ENCODE results near the gene FAM177B.

- TF ChIP-seq PATZ1 (CRISPR knock-in tag; IDR thresholded peaks at IDR 0.05; ENCODE audit: borderline replicate concordance), result no peak
- TF ChIP-seq CREB5 (CRISPR knock-in tag; IDR thresholded peaks at IDR 0.05; ENCODE audit: low read depth), result no peak
- TF ChIP-seq BACH2 (CRISPR knock-in tag; IDR thresholded peaks at IDR 0.05; ENCODE audit: borderline replicate concordance), result no peak
- TF ChIP-seq ISL1 (CRISPR knock-in tag; IDR thresholded peaks at IDR 0.05), result no peak
- TF ChIP-seq ZC3H10 (CRISPR knock-in tag; IDR thresholded peaks at IDR 0.05), result no peak
- TF ChIP-seq ESRRG (CRISPR knock-in tag; IDR thresholded peaks at IDR 0.05), result no peak
- TF ChIP-seq OSR1 (CRISPR knock-in tag; IDR thresholded peaks at IDR 0.05), result no peak
- no peak for TF ChIP-seq TOX (CRISPR knock-in tag; IDR thresholded peaks at IDR 0.05; ENCODE audit: borderline replicate concordance)
- TF ChIP-seq TSHZ2 (CRISPR knock-in tag; IDR thresholded peaks at IDR 0.05), result no peak
- TF ChIP-seq CSRNP3 (CRISPR knock-in tag; IDR thresholded peaks at IDR 0.05), result no peak
- TF ChIP-seq ZNF565 (CRISPR knock-in tag; conservative IDR thresholded peaks at IDR 0.05; ENCODE audit: low read depth), result no peak
- no peak for TF ChIP-seq ZNF8 (CRISPR knock-in tag; IDR thresholded peaks at IDR 0.05)
Observed at GRCh38 chr1:222781251-222781650, 44.2 kb downstream of the FAM177B start.

Measured in SK-N-SH treated with all-trans-retinoic acid at 6 μM for 48 hours (cell line).